B cell (primary cell): Measurements from ENCODE around the gene VIT.

Source experiments
- EZH2 ChIP-seq: IDR thresholded peaks from 2 replicates; pipeline ENCODE4 v1.6.1; 2012; ENCODE audit warnings: borderline replicate concordance, low read depth, mild to moderate bottlenecking, moderate library complexity, low read length; ENCODE audit not compliant: insufficient read depth, poor library complexity, severe bottlenecking
- TF ChIP-seq, protein P1 (sequence below): fragments of 200-600 bp; IDR thresholded peaks from one replicate; pipeline ENCODE4 v1.8.0; 2022; ENCODE audit warnings: antibody characterized with exemption, mild to moderate bottlenecking

DNA sequence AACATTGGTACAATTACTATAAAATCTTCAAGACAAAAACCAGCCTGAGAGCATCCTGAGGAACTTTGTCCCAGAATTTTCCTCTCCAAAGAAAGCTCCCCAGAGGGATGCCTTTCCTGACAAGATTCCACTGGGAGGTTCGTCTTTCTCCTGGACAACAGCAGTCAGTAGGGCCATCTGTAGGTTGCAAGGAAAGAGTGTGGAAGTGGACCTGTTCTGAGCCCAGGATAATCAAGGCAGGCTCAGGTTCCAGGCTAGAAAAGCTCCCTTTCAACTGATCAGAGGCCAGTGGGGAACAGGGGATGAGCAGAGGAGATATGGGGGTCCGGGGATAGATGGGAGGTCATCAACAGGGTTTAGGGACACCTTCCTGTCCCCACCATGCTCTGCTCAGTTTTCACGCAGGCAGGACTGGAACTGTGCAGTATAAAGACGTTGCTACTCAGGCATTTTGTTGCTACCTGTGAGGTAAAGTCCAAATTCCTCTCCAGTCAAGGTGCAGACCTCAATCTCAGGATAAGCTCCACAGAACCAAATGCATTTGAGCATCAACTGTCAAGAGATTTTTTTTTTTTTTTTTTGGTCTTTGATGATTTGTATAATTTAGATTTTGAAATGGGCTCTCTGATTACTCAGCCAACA lies 143.6 kb downstream of the VIT start:
- TF ChIP-seq, protein P1, sequence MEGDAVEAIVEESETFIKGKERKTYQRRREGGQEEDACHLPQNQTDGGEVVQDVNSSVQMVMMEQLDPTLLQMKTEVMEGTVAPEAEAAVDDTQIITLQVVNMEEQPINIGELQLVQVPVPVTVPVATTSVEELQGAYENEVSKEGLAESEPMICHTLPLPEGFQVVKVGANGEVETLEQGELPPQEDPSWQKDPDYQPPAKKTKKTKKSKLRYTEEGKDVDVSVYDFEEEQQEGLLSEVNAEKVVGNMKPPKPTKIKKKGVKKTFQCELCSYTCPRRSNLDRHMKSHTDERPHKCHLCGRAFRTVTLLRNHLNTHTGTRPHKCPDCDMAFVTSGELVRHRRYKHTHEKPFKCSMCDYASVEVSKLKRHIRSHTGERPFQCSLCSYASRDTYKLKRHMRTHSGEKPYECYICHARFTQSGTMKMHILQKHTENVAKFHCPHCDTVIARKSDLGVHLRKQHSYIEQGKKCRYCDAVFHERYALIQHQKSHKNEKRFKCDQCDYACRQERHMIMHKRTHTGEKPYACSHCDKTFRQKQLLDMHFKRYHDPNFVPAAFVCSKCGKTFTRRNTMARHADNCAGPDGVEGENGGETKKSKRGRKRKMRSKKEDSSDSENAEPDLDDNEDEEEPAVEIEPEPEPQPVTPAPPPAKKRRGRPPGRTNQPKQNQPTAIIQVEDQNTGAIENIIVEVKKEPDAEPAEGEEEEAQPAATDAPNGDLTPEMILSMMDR: no peak
- no peak for TF ChIP-seq EZH2
